K562 (cell line): ENCODE results near the gene AQP5. TPM values are rescaled to one million over a fixed set of nuclear protein-coding genes. Genes with fewer than 3 reads are reported as not detected.

ENCODE experiments used
- ATAC-seq: fragments of 200-7000 bp; cut with Tn5 transposase; 3 replicates; pipeline ENCODE4 v1.9.1; 2020; ENCODE audit warnings: moderate library complexity
- BruUV-seq: library from RNA; stranded (reverse); fragments of 400-500 nt; replicated peaks from 2 replicates; lab custom pipeline; 2021; lab: Mats Ljungman, UMichigan
- CTCF ChIA-PET: fragments of 300-600 bp; formaldehyde crosslinking; extraction: SDS; loops from one replicate; lab custom pipeline; 2021; ENCODE audit warnings: low intra/inter-chr PET ratio; lab: Yijun Ruan, JAX
- POLR2A ChIA-PET: fragments of 300-600, 350-650 bp; sonication (Branson Sonifier 250); formaldehyde crosslinking; extraction: SDS; loops from one replicate; lab custom pipeline; 2021; ENCODE audit warnings: antibody characterized with exemption, inconsistent platforms; lab: Yijun Ruan, JAX
- DNase-seq, 4 experiments: peaks; one replicate each; pipeline versions ENCODE4 v3.0.0 to v3.0.0-alpha.2; 2011 to 2018; ENCODE audit warnings: low spot score in 3 of 4, mixed read lengths in 3 of 4; ENCODE audit errors: extremely low read depth in 1 of 4
- FAIRE-seq: peaks from 2 replicates; lab custom pipeline; 2011; peaks lifted over from hg19 to GRCh38; lab: Jason Lieb, UNC
- H2AFZ ChIP-seq: 2 replicates; pipeline ENCODE4 v1.6.0; 2011; ENCODE audit warnings: low read depth, low read length, control low read depth, inconsistent platforms
- H3K27ac ChIP-seq: fragments of 200-600 bp; 3 replicates; pipeline ENCODE4 v1.8.0; 2011; ENCODE audit warnings: low read depth, mild to moderate bottlenecking, control low read depth, inconsistent platforms, low read length, moderate library complexity, mixed read lengths; ENCODE audit errors: extremely low read depth
- H3K27me3 ChIP-seq, 2 experiments: fragments of 300-600 bp in 1 of 2; 2 replicates in 1 of 2; 3 replicates in 1 of 2; pipeline versions ENCODE4 v1.6.0 to v1.8.0; 2011; ENCODE audit warnings: inconsistent platforms in 2 of 2, low read length in 2 of 2, mild to moderate bottlenecking in 1 of 2, mixed read lengths in 1 of 2, moderate library complexity in 1 of 2; ENCODE audit not compliant: control insufficient read depth in 2 of 2, insufficient read depth in 2 of 2
- H3K36me3 ChIP-seq: fragments of 300-600 bp; 3 replicates; pipeline ENCODE4 v1.8.0; 2011; ENCODE audit warnings: mild to moderate bottlenecking, low read length, inconsistent platforms; ENCODE audit not compliant: control insufficient read depth, insufficient read depth
- H3K4me1 ChIP-seq, 2 experiments: fragments of 200-600 bp in 1 of 2; replicated peaks in 1 of 2; 2 replicates in 1 of 2; 3 replicates in 1 of 2; pipeline versions ENCODE4 v1.5.1 to v1.8.0; 2011; ENCODE audit warnings: inconsistent platforms in 2 of 2, low read length in 2 of 2, mild to moderate bottlenecking in 1 of 2, mixed read lengths in 1 of 2, moderate library complexity in 1 of 2; ENCODE audit not compliant: control insufficient read depth in 2 of 2, insufficient read depth in 2 of 2
- H3K4me2 ChIP-seq: 2 replicates; pipeline ENCODE4 v1.6.1; 2011; ENCODE audit warnings: low read length, control low read depth, inconsistent platforms, mixed read lengths; ENCODE audit not compliant: insufficient read depth
- H3K4me3 ChIP-seq: fragments of 200-600 bp; sonication (generic), shearing (Covaris generic); 2 replicates; pipeline ENCODE4 v1.5.1; 2016; ENCODE audit warnings: control low read depth, inconsistent platforms
- H3K79me2 ChIP-seq: fragments of 200-600 bp; 3 replicates; pipeline ENCODE4 v1.8.0; 2011; ENCODE audit warnings: low read length, inconsistent platforms; ENCODE audit not compliant: control insufficient read depth, insufficient read depth
- H3K9ac ChIP-seq, 2 experiments: 2 replicates each; pipeline versions ENCODE4 v1.6.0 to v1.6.1; 2011; ENCODE audit warnings: low read depth in 2 of 2, low read length in 2 of 2, control low read depth in 1 of 2, inconsistent platforms in 1 of 2, mild to moderate bottlenecking in 1 of 2, mixed read lengths in 1 of 2; ENCODE audit not compliant: insufficient read depth in 1 of 2
- H3K9me1 ChIP-seq: one replicate; pipeline ENCODE4 v1.6.0; 2011; ENCODE audit warnings: inconsistent platforms, mild to moderate bottlenecking, low read length, moderate library complexity; ENCODE audit not compliant: control insufficient read depth, insufficient read depth
- H3K9me3 ChIP-seq: replicated peaks from 2 replicates; pipeline ENCODE4 v1.5.1; 2011; ENCODE audit warnings: low read depth, low read length, inconsistent platforms; ENCODE audit not compliant: control insufficient read depth, insufficient read depth
- H4K20me1 ChIP-seq: replicated peaks from 2 replicates; pipeline ENCODE4 v1.6.1; 2011; ENCODE audit warnings: low read length, inconsistent platforms, mixed read lengths; ENCODE audit not compliant: control insufficient read depth, insufficient read depth
- BCL6 ChIP-seq: fragments of 250-450 bp; sonication (Bioruptor Pico); IDR thresholded peaks from 2 replicates; pipeline ENCODE4 v1.4.0; 2020
- BCOR ChIP-seq: fragments of 450-650 bp; IDR thresholded peaks from 2 replicates; pipeline ENCODE4 v1.6.1; 2016
- FOS ChIP-seq: IDR thresholded peaks from 3 replicates; pipeline ENCODE4 v1.6.1; 2011; ENCODE audit not compliant: insufficient read length; ENCODE audit errors: extremely low read depth
- HCFC1 ChIP-seq: IDR thresholded peaks from 2 replicates; pipeline ENCODE4 v1.6.1; 2012; ENCODE audit warnings: low read depth, low read length, improper control_type of control experiment
- HMG20A ChIP-seq: fragments of 450-650 bp; formaldehyde crosslinking; conservative IDR thresholded peaks from 2 replicates; pipeline ENCODE4 v1.4.0; 2020; ENCODE audit warnings: mild to moderate bottlenecking, mixed read lengths
- MEF2A ChIP-seq: IDR thresholded peaks from 2 replicates; pipeline ENCODE4 v1.6.1; 2011; ENCODE audit warnings: low read depth, mild to moderate bottlenecking, low read length, moderate library complexity; ENCODE audit not compliant: control insufficient read depth
- PCBP1 ChIP-seq: fragments of 200-400 bp; formaldehyde crosslinking; IDR thresholded peaks from 2 replicates; pipeline ENCODE4 v1.6.1; 2018; ENCODE audit warnings: mild to moderate bottlenecking, low read depth, low read length; ENCODE audit not compliant: poor library complexity, severe bottlenecking
- RBM17 ChIP-seq: fragments of 200-400 bp; formaldehyde crosslinking; IDR thresholded peaks from 2 replicates; pipeline ENCODE4 v1.6.1; 2017; ENCODE audit warnings: low read depth, mild to moderate bottlenecking, low read length, borderline replicate concordance
- TOE1 ChIP-seq, 2 experiments: fragments of 450-650 bp in 1 of 2; sonication (generic) in 1 of 2; formaldehyde crosslinking in 1 of 2; IDR thresholded peaks; 2 replicates each; pipeline versions ENCODE4 v1.7.1 to v1.8.0; 2016 to 2022; ENCODE audit warnings: borderline replicate concordance in 2 of 2, mild to moderate bottlenecking in 2 of 2, antibody characterized with exemption in 1 of 2, inconsistent platforms in 1 of 2, low read depth in 1 of 2, missing genetic modification reagents in 1 of 2, moderate library complexity in 1 of 2
- UBTF ChIP-seq, 2 experiments: IDR thresholded peaks; 2 replicates each; pipeline ENCODE4 v1.6.1; 2012; ENCODE audit warnings: improper control_type of control experiment in 2 of 2, low read depth in 2 of 2, low read length in 2 of 2, borderline replicate concordance in 1 of 2
- ZBTB9 ChIP-seq: fragments of 450-650 bp; formaldehyde crosslinking; IDR thresholded peaks from 2 replicates; pipeline ENCODE4 v1.4.0; 2020; ENCODE audit warnings: mild to moderate bottlenecking, moderate library complexity
- ZNF717 ChIP-seq: fragments of 250-450 bp; sonication (Bioruptor Pico); IDR thresholded peaks from 2 replicates; pipeline ENCODE4 v1.5.0; 2021
- WGBS: fragments of 100-300 bp; shearing (Covaris generic); methylation state at CpG from one replicate; pipeline ENCODE4 v1.1.6; 2016; ENCODE audit warnings: low coverage, mixed read lengths; ENCODE audit not compliant: insufficient coverage; ENCODE audit errors: missing lambda C conversion rate; 5-methylcytosine and 5-hydroxymethylcytosine counted together
- in situ Hi-C: fragments of 300-500 bp; cut with MboI; formaldehyde crosslinking; loops from 4 replicates; pipeline ENCODE4 v1.15.0; 2018; ENCODE audit warnings: inconsistent platforms, mixed read lengths
- intact Hi-C: fragments of 100-400 bp; cut with micrococcal nuclease; formaldehyde crosslinking; loops from 2 replicates; pipeline ENCODE4 v1.14.2; 2022
- polyA plus RNA-seq, 8 experiments: library from polyadenylated mRNA; depleted of rRNA in 4 of 8; stranded (reverse) in 5 of 8; unstranded in 3 of 8; fragments of >200 nt; fragmentation: Nextera tagmentation in 2 of 8; fragmentation: Illumina TruSeq in 1 of 8; extraction: Ambion mirVana in 2 of 8; extraction: Trizol in 1 of 8; gene quantifications; 2 replicates each; pipeline versions ENCODE4 v1.2.1 to v1.2.3, GENCODE V29; 2011 to 2014; ENCODE audit warnings: inconsistent platforms in 1 of 8, missing spikeins in 1 of 8
- total RNA-seq, 7 experiments: library from RNA; depleted of rRNA in 6 of 7; stranded (reverse); fragments of >200 nt in 6 of 7; fragmentation: Illumina TruSeq in 2 of 7; extraction: Trizol in 2 of 7; gene quantifications; 2 replicates each; pipeline versions ENCODE4 v1.2.1 to v1.2.3, GENCODE V29; 2011 to 2021; ENCODE audit warnings: low replicate concordance in 1 of 7
- TF ChIP-seq, protein P1 (sequence below): fragments of 450-650 bp; IDR thresholded peaks from 2 replicates; pipeline ENCODE4 v1.6.1; 2018; ENCODE audit warnings: mild to moderate bottlenecking, low read depth; ENCODE audit not compliant: partially characterized antibody

Gene AQP5
- total and polyA plus RNA-seq, 9 of the 15 experiments (the other 6 are each of a cell fraction or from before 2014, with no cell fraction given): not detected

DNA sequence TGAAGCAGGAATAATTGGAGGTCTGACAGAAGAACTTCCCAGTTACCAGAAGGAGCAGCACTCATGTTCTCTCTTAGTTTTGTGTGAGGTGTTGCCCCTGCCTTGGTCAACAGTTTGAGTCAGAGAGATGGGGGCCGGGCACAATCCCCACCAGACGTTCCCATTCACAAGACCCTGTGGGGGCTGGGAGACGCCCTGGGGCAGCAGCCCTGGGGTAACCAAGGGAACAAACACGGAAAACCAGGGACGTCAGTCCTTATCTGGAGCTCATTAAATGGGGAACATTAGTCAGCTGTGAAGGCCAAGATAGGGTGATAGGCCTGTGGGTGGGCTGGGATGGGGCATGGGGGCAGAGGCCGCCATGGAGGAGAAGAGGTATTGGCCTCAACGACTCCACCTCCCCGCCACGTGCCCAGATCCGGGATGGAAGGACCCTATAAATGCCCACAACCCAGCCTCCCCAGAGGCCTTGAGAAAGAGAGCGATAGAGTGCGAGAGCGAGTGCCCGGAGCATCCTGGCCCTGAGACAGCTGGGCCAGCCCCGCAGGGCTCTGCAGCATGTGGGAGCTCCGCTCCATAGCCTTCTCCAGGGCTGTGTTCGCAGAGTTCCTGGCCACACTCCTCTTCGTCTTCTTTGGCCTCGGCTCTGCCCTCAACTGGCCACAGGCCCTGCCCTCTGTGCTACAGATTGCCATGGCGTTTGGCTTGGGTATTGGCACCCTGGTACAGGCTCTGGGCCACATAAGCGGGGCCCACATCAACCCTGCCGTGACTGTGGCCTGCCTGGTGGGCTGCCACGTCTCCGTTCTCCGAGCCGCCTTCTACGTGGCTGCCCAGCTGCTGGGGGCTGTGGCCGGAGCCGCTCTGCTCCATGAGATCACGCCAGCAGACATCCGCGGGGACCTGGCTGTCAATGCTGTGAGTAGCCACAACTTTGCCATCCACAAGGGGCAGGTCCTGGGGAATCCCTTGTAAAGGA lies 11.1 kb upstream of the AQP5 start, which contains the start of gene AQP2:
Gene AQP2, plus strand, starts transcription at position 465 of the 979 bp plus-strand sequence. Its CDS starts 94 bp downstream, at position 559.
- no peak for ATAC-seq
- in situ Hi-C loops: no loop called here
- no peak for TF ChIP-seq ZNF717 (CRISPR knock-in tag)
- TF ChIP-seq HCFC1: no peak
- no peak for TF ChIP-seq HMG20A
- no peak for TF ChIP-seq PCBP1
- no peak for TF ChIP-seq ZBTB9 (CRISPR knock-in tag)
- no peak for TF ChIP-seq RBM17
- TF ChIP-seq FOS: no peak
- TF ChIP-seq MEF2A: no peak
- TF ChIP-seq TOE1 (IDR thresholded peaks at IDR 0.05; ENCODE audit: borderline replicate concordance): no peak
- no peak for TF ChIP-seq TOE1 (CRISPR knock-in tag; IDR thresholded peaks at IDR 0.05; ENCODE audit: borderline replicate concordance, low read depth)
- TF ChIP-seq BCOR: no peak
- TF ChIP-seq BCL6 (CRISPR knock-in tag): no peak
- TF ChIP-seq, protein P1, sequence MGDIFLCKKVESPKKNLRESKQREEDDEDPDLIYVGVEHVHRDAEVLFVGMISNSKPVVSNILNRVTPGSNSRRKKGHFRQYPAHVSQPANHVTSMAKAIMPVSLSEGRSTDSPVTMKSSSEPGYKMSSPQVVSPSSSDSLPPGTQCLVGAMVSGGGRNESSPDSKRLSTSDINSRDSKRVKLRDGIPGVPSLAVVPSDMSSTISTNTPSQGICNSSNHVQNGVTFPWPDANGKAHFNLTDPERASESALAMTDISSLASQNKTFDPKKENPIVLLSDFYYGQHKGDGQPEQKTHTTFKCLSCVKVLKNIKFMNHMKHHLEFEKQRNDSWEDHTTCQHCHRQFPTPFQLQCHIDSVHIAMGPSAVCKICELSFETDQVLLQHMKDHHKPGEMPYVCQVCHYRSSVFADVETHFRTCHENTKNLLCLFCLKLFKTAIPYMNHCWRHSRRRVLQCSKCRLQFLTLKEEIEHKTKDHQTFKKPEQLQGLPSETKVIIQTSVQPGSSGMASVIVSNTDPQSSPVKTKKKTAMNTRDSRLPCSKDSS: no peak
- TF ChIP-seq UBTF (IDR thresholded peaks at IDR 0.05; ENCODE audit: borderline replicate concordance in 1 of 2, low read depth in 2 of 2, low read length in 2 of 2): no peak

More for the DNA sequence above, 11.1 kb upstream of the AQP5 start, which contains the start of gene AQP2:
- Histone ChIP-seq H3K27me3 (peaks cover 7 to 25% of the 10 kb centered on the region in 2 experiments; a peak in 3 of 5 replicates), H3K9ac (peak within 1 kb of the TSS in 1 of 2 experiments; percentile 48; a peak in 2 of 4 replicates), H3K36me3 (no peaks in the 10 kb centered on the region), H4K20me1 (no peaks in the 10 kb centered on the region), H3K9me3 (no peaks in the 10 kb centered on the region), H2AFZ (0 out of 2 replicates have a peak within 1 kb of the TSS, but pooled peaks have one; percentile 9), H3K4me3 (no peak within 1 kb of the TSS), H3K9me1 (no peaks in the 10 kb centered on the region), H3K4me2 (no peak within 1 kb of the TSS), H3K79me2 (no peaks in the 10 kb centered on the region), H3K4me1 (peaks cover 5 to 26% of the 10 kb centered on the region in 2 experiments; a peak in 4 of 5 replicates), H3K27ac (no peak within 1 kb of the TSS)
- CTCF ChIA-PET: no interaction called here
- intact Hi-C loops: no loop called here
- 39% methylated on average over 31 of the region's 32 CpGs for WGBS
- BruUV-seq: no TSS peak
- no peak for FAIRE-seq
- no peak for DNase-seq
- POLR2A ChIA-PET: interaction anchor here (0.6 to 1.8 kb wide), 5 partner anchors 8 to 208 kb away, joined by 3 to 5 read pairs (median 3); no protein-coding TSS in a partner anchor
